PC-3 (cell line): ENCODE data around the gene OOEP. TPM values are rescaled to one million over a fixed set of nuclear protein-coding genes. Genes with fewer than 3 reads are reported as not detected.

Source experiments
- ATAC-seq: fragments of 200-7000 bp; cut with Tn5 transposase; 2 replicates; pipeline ENCODE4 v1.9.1; 2020; ENCODE audit warnings: mild to moderate bottlenecking, moderate library complexity
- BruUV-seq: library from RNA; stranded (reverse); fragments of 400-500 nt; replicated peaks from 2 replicates; lab custom pipeline; 2021; lab: Mats Ljungman, UMichigan
- CTCF ChIA-PET: fragments of 300-600 bp; sonication (Branson Sonifier 250); formaldehyde crosslinking; loops from one replicate; lab custom pipeline; 2022; ENCODE audit warnings: antibody characterized with exemption; lab: Charles Lee
- POLR2A ChIA-PET: fragments of 300-600 bp; sonication (Branson Sonifier 250); formaldehyde crosslinking; loops from one replicate; lab custom pipeline; 2022; ENCODE audit warnings: antibody characterized with exemption; ENCODE audit not compliant: unreplicated experiment; lab: Charles Lee
- DNase-seq: peaks from one replicate; pipeline ENCODE4 v3.0.0-alpha.2; 2015
- H2AFZ ChIP-seq: fragments of 300-600 bp; sonication (generic); 2 replicates; pipeline ENCODE4 v1.6.0; 2016; ENCODE audit warnings: antibody characterized with exemption, low read length
- H3F3A ChIP-seq: fragments of 300-600 bp; sonication (generic); one replicate; pipeline ENCODE4 v1.6.0; 2017; ENCODE audit warnings: antibody characterized with exemption, low read length, control low read depth, mild to moderate bottlenecking; ENCODE audit not compliant: unreplicated experiment
- H3K27ac ChIP-seq: fragments of 300-600 bp; sonication (generic); 2 replicates; pipeline ENCODE4 v1.5.1; 2016; ENCODE audit warnings: mild to moderate bottlenecking, low read length
- H3K27me3 ChIP-seq: fragments of 300-600 bp; sonication (generic); 2 replicates; pipeline ENCODE4 v1.6.1; 2016; ENCODE audit warnings: low read length, mixed read lengths
- H3K36me3 ChIP-seq: fragments of 300-600 bp; sonication (generic); 2 replicates; pipeline ENCODE4 v1.6.1; 2016; ENCODE audit warnings: low read depth, mixed run types, low read length, mixed read lengths
- H3K4me1 ChIP-seq: fragments of 300-600 bp; sonication (generic); 2 replicates; pipeline ENCODE4 v1.5.1; 2016; ENCODE audit warnings: low read length; ENCODE audit not compliant: insufficient read depth
- H3K4me2 ChIP-seq: fragments of 300-600 bp; sonication (generic); 2 replicates; pipeline ENCODE4 v1.6.0; 2016; ENCODE audit warnings: low read length
- H3K4me3 ChIP-seq: fragments of 300-600 bp; sonication (generic); 2 replicates; pipeline ENCODE4 v1.5.1; 2016; ENCODE audit warnings: mild to moderate bottlenecking, low read length, mixed read lengths
- H3K79me2 ChIP-seq: fragments of 300-600 bp; sonication (generic); 2 replicates; pipeline ENCODE4 v1.6.1; 2017; ENCODE audit warnings: low read length, mixed read lengths
- H3K9ac ChIP-seq: fragments of 300-600 bp; sonication (generic); 2 replicates; pipeline ENCODE4 v1.6.0; 2016; ENCODE audit warnings: mild to moderate bottlenecking, low read length
- H3K9me2 ChIP-seq: fragments of 300-600 bp; sonication (generic); replicated peaks from 2 replicates; pipeline ENCODE4 v1.6.1; 2016; ENCODE audit warnings: mixed run types, low read length, mixed read lengths
- H3K9me3 ChIP-seq: fragments of 300-600 bp; sonication (generic); 2 replicates; pipeline ENCODE4 v1.6.1; 2016; ENCODE audit warnings: low read length, mixed read lengths
- H4K20me1 ChIP-seq: fragments of 300-600 bp; sonication (generic); 2 replicates; pipeline ENCODE4 v1.6.1; 2016; ENCODE audit warnings: low read length, mixed read lengths
- EZH2 ChIP-seq: fragments of 300-600 bp; sonication (generic); IDR thresholded peaks from one replicate; pipeline ENCODE4 v1.6.1; 2017; ENCODE audit warnings: antibody characterized with exemption, mild to moderate bottlenecking, low read length; ENCODE audit not compliant: unreplicated experiment
- EZH2phosphoT487 ChIP-seq: fragments of 300-600 bp; sonication (generic); IDR thresholded peaks from 2 replicates; pipeline ENCODE4 v1.6.1; 2018; ENCODE audit warnings: mild to moderate bottlenecking, antibody characterized with exemption, low read length, borderline replicate concordance
- intact Hi-C: fragments of 100-400 bp; cut with micrococcal nuclease; formaldehyde crosslinking; loops from 2 replicates; pipeline ENCODE4 v1.9.0; 2023
- total RNA-seq: library from RNA; depleted of rRNA; stranded (reverse); fragments of >200 nt; gene quantifications from 2 replicates; pipeline ENCODE4 v1.2.3, GENCODE V29; 2014
- TF ChIP-seq, protein P1 (sequence below): fragments of 300-600 bp; sonication (generic); conservative IDR thresholded peaks from 2 replicates; pipeline ENCODE4 v1.5.1; 2017; ENCODE audit warnings: antibody characterized with exemption, low read depth, mild to moderate bottlenecking, low read length

Gene OOEP
- total RNA-seq, 1 experiment from 2014 or later: not detected

DNA sequence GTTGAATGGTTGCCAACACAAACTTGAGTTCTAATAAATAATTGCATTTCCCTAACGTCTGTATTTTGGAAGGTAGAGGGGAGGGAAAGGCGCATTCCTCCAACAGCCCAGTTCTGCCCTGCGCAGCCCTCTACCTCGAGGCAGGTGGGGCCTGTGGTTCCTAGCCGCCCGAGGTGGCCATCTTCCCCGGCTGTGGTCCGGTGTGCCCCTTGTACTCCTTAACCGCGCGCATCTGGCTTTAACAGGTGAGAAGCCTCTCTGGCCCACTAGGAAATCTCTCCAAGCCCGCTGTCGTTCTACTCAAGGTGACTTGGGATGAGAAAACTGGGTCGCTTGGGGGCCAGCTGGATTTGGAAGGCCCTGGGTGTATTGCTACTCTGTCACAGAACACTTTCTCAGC is 5.6 kb downstream of the OOEP start:
- Histone ChIP-seq H3K4me2 (no peak overlapping the region), H3K36me3 (no peaks in the 10 kb centered on the region), H3K79me2 (no peaks in the 10 kb centered on the region), H3F3A (no peaks in the 10 kb centered on the region), H3K9ac (no peak overlapping the region), H3K4me1 (no peaks in the 10 kb centered on the region), H3K9me2 (no peaks in the 10 kb centered on the region), H3K4me3 (no peak overlapping the region), H3K9me3 (no peaks in the 10 kb centered on the region), H4K20me1 (no peaks in the 10 kb centered on the region), H3K27me3 (no peaks in the 10 kb centered on the region), H3K27ac (no peak overlapping the region), H2AFZ (no peak overlapping the region)
- BruUV-seq: no TSS peak
- intact Hi-C loops: no loop called here
- CTCF ChIA-PET: no interaction called here
- POLR2A ChIA-PET: no interaction called here
- DNase-seq (no peak), ATAC-seq (no peak)
- TF ChIP-seq, protein P1, sequence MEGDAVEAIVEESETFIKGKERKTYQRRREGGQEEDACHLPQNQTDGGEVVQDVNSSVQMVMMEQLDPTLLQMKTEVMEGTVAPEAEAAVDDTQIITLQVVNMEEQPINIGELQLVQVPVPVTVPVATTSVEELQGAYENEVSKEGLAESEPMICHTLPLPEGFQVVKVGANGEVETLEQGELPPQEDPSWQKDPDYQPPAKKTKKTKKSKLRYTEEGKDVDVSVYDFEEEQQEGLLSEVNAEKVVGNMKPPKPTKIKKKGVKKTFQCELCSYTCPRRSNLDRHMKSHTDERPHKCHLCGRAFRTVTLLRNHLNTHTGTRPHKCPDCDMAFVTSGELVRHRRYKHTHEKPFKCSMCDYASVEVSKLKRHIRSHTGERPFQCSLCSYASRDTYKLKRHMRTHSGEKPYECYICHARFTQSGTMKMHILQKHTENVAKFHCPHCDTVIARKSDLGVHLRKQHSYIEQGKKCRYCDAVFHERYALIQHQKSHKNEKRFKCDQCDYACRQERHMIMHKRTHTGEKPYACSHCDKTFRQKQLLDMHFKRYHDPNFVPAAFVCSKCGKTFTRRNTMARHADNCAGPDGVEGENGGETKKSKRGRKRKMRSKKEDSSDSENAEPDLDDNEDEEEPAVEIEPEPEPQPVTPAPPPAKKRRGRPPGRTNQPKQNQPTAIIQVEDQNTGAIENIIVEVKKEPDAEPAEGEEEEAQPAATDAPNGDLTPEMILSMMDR: no peak
- TF ChIP-seq EZH2 (no peak), EZH2phosphoT487 (no peak)

DNA sequence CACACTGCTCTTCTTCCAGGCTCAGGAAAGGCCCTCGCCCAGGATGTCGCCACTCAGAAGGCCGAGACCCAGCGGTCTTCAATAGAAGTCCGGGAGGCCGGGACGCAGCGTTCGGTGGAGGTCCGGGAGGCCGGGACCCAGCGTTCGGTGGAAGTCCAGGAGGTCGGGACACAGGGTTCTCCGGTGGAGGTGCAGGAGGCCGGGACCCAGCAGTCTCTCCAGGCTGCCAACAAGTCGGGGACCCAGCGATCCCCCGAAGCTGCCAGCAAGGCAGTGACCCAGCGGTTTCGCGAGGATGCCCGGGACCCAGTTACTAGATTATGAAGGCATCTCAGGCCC is 6.2 kb downstream of the OOEP start:
- no peak for ATAC-seq
- TF ChIP-seq, protein P1: no peak

DNA sequence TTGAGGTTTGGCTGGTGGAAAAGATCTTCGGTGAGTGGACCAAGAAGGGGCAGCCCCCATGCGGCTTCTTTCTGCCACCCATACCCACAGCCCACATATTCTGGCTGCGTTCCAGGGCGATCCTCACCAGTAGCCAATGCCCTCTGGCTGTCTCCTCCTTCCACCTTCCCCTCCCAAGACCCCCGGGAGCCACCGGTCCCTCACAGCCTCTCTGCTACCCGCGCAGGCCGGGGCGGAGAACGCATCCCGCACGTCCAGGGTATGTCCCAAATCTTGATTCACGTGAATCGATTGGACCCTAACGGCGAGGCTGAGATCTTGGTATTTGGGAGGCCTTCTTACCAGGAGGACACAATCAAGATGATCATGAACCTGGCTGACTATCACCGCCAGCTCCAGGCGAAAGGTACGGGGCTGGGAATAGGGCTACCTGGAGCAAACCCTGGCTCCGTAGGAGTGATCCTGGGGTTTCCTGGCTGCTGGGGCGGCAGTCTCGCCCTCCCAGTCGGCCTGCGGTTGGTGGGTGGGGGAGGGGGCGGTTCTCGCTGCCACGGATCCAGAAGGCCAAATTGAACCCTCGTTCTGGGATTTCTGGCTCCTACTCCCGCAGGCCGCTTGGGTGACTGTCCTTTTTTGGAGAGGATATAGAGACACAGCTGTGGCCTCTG is 6.7 kb downstream of the OOEP start:
- no peaks in the 10 kb centered on the region for H3F3A ChIP-seq
- no peaks in the 10 kb centered on the region for H4K20me1 ChIP-seq
- no peaks in the 10 kb centered on the region for H3K79me2 ChIP-seq
- H2AFZ ChIP-seq: no peak overlapping the region
- H3K27ac ChIP-seq: no peak overlapping the region
- no peak overlapping the region for H3K4me3 ChIP-seq
- H3K9me3 ChIP-seq: no peaks in the 10 kb centered on the region
- no peaks in the 10 kb centered on the region for H3K27me3 ChIP-seq
- H3K36me3 ChIP-seq: no peaks in the 10 kb centered on the region
- no peak for DNase-seq
- H3K4me2 ChIP-seq: no peak overlapping the region
- TF ChIP-seq EZH2phosphoT487 (no peak), EZH2 (no peak)
- TF ChIP-seq, protein P1: no peak
- BruUV-seq: no TSS peak
- no peak for ATAC-seq
- CTCF ChIA-PET: no interaction called here
- intact Hi-C loops: no loop called here
- H3K9me2 ChIP-seq: no peaks in the 10 kb centered on the region
- no peak overlapping the region for H3K9ac ChIP-seq
- POLR2A ChIA-PET: no interaction called here
- H3K4me1 ChIP-seq: no peaks in the 10 kb centered on the region

More for the DNA sequence above, 6.2 kb downstream of the OOEP start:
- POLR2A ChIA-PET: no interaction called here
- Histone ChIP-seq H3K4me3 (no peak overlapping the region), H2AFZ (no peak overlapping the region), H3K4me1 (no peaks in the 10 kb centered on the region), H3K36me3 (no peaks in the 10 kb centered on the region), H3K27me3 (no peaks in the 10 kb centered on the region), H3K9ac (no peak overlapping the region), H4K20me1 (no peaks in the 10 kb centered on the region), H3K27ac (no peak overlapping the region), H3K9me3 (no peaks in the 10 kb centered on the region), H3F3A (no peaks in the 10 kb centered on the region), H3K9me2 (no peaks in the 10 kb centered on the region), H3K79me2 (no peaks in the 10 kb centered on the region), H3K4me2 (no peak overlapping the region)
- DNase-seq: no peak
- intact Hi-C loops: no loop called here
- CTCF ChIA-PET: no interaction called here
- no TSS peak for BruUV-seq
